CD8-positive, alpha-beta memory T cell (primary cell): Measurements from ENCODE around the gene TRIM2. TPM values are rescaled to one million over a fixed set of nuclear protein-coding genes. Genes with fewer than 3 reads are reported as not detected.

Experiments used
- CTCF ChIA-PET: fragments of 350-600 bp; sonication (Branson Sonifier 250); formaldehyde crosslinking; loops from one replicate; lab custom pipeline; 2021; ENCODE audit warnings: antibody characterized with exemption; lab: Charles Lee
- POLR2A ChIA-PET: fragments of 350-600 bp; sonication (Branson Sonifier 250); formaldehyde crosslinking; loops from one replicate; lab custom pipeline; 2021; ENCODE audit warnings: antibody characterized with exemption; lab: Charles Lee
- DNase-seq, 5 donors: peaks; one replicate each; pipeline versions ENCODE4 v3.0.0 to v3.0.0-alpha.2; 2020 to 2022; ENCODE audit warnings: mixed read lengths in 1 of 5
- H3K27ac ChIP-seq: one replicate; pipeline ENCODE4 v1.7.0; 2013; ENCODE audit warnings: low read depth, mild to moderate bottlenecking, low read length, moderate library complexity
- H3K27me3 ChIP-seq: 2 replicates; pipeline ENCODE4 v1.7.0; 2013; ENCODE audit warnings: low read length, mild to moderate bottlenecking; ENCODE audit not compliant: insufficient read depth, poor library complexity, severe bottlenecking
- H3K36me3 ChIP-seq: 2 replicates; pipeline ENCODE4 v1.7.0; 2013; ENCODE audit warnings: mild to moderate bottlenecking, low read length, moderate library complexity; ENCODE audit not compliant: insufficient read depth
- H3K4me1 ChIP-seq: 2 replicates; pipeline ENCODE4 v1.7.0; 2013; ENCODE audit warnings: mild to moderate bottlenecking, low read length, moderate library complexity; ENCODE audit not compliant: insufficient read depth
- H3K4me3 ChIP-seq: 2 replicates; pipeline ENCODE4 v1.7.0; 2013; ENCODE audit warnings: mild to moderate bottlenecking, low read length
- H3K9me3 ChIP-seq: 2 replicates; pipeline ENCODE4 v1.7.0; 2013; ENCODE audit warnings: mild to moderate bottlenecking, low read length
- H3K27ac Mint-ChIP-seq, 8 donors: one replicate each; pipeline ENCODE4 v1.8.0; 2020 to 2021; ENCODE audit warnings: mixed read lengths in 8 of 8, mild to moderate bottlenecking in 6 of 8, inconsistent platforms in 3 of 8, moderate library complexity in 3 of 8
- H3K27me3 Mint-ChIP-seq, 2 donors: one replicate each; pipeline ENCODE4 v1.8.0; 2020 to 2021; ENCODE audit warnings: mixed read lengths in 2 of 2, mild to moderate bottlenecking in 1 of 2, moderate library complexity in 1 of 2
- H3K36me3 Mint-ChIP-seq, 3 donors: one replicate each; pipeline ENCODE4 v1.8.0; 2020 to 2021; ENCODE audit warnings: mixed read lengths in 3 of 3, inconsistent platforms in 1 of 3, mild to moderate bottlenecking in 1 of 3
- H3K4me1 Mint-ChIP-seq, 3 donors: one replicate each; pipeline ENCODE4 v1.8.0; 2020 to 2021; ENCODE audit warnings: mixed read lengths in 3 of 3, inconsistent platforms in 1 of 3, mild to moderate bottlenecking in 1 of 3
- H3K4me3 Mint-ChIP-seq, 7 donors: one replicate each; pipeline ENCODE4 v1.8.0; 2020 to 2021; ENCODE audit warnings: mixed read lengths in 7 of 7, mild to moderate bottlenecking in 6 of 7, moderate library complexity in 4 of 7, inconsistent platforms in 2 of 7
- H3K9me3 Mint-ChIP-seq, 5 donors: one replicate each; pipeline ENCODE4 v1.8.0; 2020 to 2022; ENCODE audit warnings: mixed read lengths in 5 of 5, mild to moderate bottlenecking in 3 of 5, moderate library complexity in 2 of 5, inconsistent platforms in 1 of 5
- polyA plus RNA-seq: library from polyadenylated mRNA; unstranded; fragments of 300-500 nt; fragmentation: Illumina TruSeq; gene quantifications from one replicate; pipeline ENCODE4 v1.2.3, GENCODE V29; 2021
- total RNA-seq, 2 experiments: library from RNA; stranded (reverse); gene quantifications; one replicate each; pipeline ENCODE4 v1.2.3, GENCODE V29; 2021

TRIM2 gene
- total and polyA plus RNA-seq, 3 experiments from 2014 or later: 0.24 to 1.5 (median 0.29) TPM

- POLR2A ChIA-PET: no interaction called here
- no peaks in the 10 kb centered on the region for H3K36me3 Mint-ChIP-seq
- DNase-seq: no peak
Observed at GRCh38 chr4:153325558-153325957, 121.3 kb downstream of the TRIM2 start.

GRCh38 chr4:153326513-153326912 lies 122.3 kb downstream of the TRIM2 start:
- Histone ChIP-seq H3K27ac (no peak overlapping the region), H3K36me3 (no peaks in the 10 kb centered on the region), H3K4me3 (no peak overlapping the region), H3K27me3 (no peaks in the 10 kb centered on the region), H3K4me1 (no peaks in the 10 kb centered on the region), H3K9me3 (no peaks in the 10 kb centered on the region)
- Mint-ChIP-seq H3K4me3 (no peak overlapping the region), H3K9me3 (no peaks in the 10 kb centered on the region), H3K4me1 (no peaks in the 10 kb centered on the region), H3K27ac (no peak overlapping the region), H3K27me3 (peaks cover 10 to 42% of the 10 kb centered on the region in 2 donors), H3K36me3 (no peaks in the 10 kb centered on the region)
- ChIA-PET POLR2A (no interaction called here), CTCF (interaction anchor here (1.8 kb wide), 1 partner anchor 184 kb away, joined by 6 read pairs; no protein-coding TSS in a partner anchor)
- no peak for DNase-seq

More at GRCh38 chr4:153325558-153325957, 121.3 kb downstream of the TRIM2 start:
- Histone ChIP-seq H3K36me3 (no peaks in the 10 kb centered on the region), H3K9me3 (no peaks in the 10 kb centered on the region), H3K4me3 (no peak overlapping the region), H3K27ac (no peak overlapping the region), H3K27me3 (no peaks in the 10 kb centered on the region), H3K4me1 (no peaks in the 10 kb centered on the region)
- H3K27me3 Mint-ChIP-seq: peaks cover 6 to 51% of the 10 kb centered on the region in 2 donors
- no peak overlapping the region for H3K4me3 Mint-ChIP-seq
- H3K9me3 Mint-ChIP-seq: no peaks in the 10 kb centered on the region
- CTCF ChIA-PET: no interaction called here
- no peaks in the 10 kb centered on the region for H3K4me1 Mint-ChIP-seq
- H3K27ac Mint-ChIP-seq: no peak overlapping the region

- no peaks in the 10 kb centered on the region for H3K9me3 ChIP-seq
- no peak overlapping the region for H3K27ac ChIP-seq
- no peak overlapping the region for H3K4me3 ChIP-seq
- no peaks in the 10 kb centered on the region for H3K36me3 Mint-ChIP-seq
- H3K27me3 ChIP-seq: no peaks in the 10 kb centered on the region
- H3K27ac Mint-ChIP-seq: no peak overlapping the region
- no peak overlapping the region for H3K4me3 Mint-ChIP-seq
- peaks cover 6 to 37% of the 10 kb centered on the region in 2 donors for H3K27me3 Mint-ChIP-seq
- H3K9me3 Mint-ChIP-seq: no peaks in the 10 kb centered on the region
- no peaks in the 10 kb centered on the region for H3K36me3 ChIP-seq
- no peak for DNase-seq
- ChIA-PET CTCF (interaction anchor here (1.8 kb wide), 1 partner anchor 184 kb away, joined by 6 read pairs; no protein-coding TSS in a partner anchor), POLR2A (no interaction called here)
- H3K4me1 ChIP-seq: no peaks in the 10 kb centered on the region
- no peaks in the 10 kb centered on the region for H3K4me1 Mint-ChIP-seq
Observed at GRCh38 chr4:153327247-153327646, 123.0 kb downstream of the TRIM2 start.

- Histone ChIP-seq H3K27ac (no peak overlapping the region), H3K9me3 (no peaks in the 10 kb centered on the region), H3K27me3 (no peaks in the 10 kb centered on the region), H3K4me1 (no peaks in the 10 kb centered on the region), H3K36me3 (no peaks in the 10 kb centered on the region), H3K4me3 (no peak overlapping the region)
- H3K27ac Mint-ChIP-seq: no peak overlapping the region
- H3K9me3 Mint-ChIP-seq: no peaks in the 10 kb centered on the region
- no peak for DNase-seq
- CTCF ChIA-PET: no interaction called here
- no peaks in the 10 kb centered on the region for H3K36me3 Mint-ChIP-seq
- no peak overlapping the region for H3K4me3 Mint-ChIP-seq
- H3K4me1 Mint-ChIP-seq: peaks cover 0 to 4% (median 0%) of the 10 kb centered on the region in 3 donors
- POLR2A ChIA-PET: no interaction called here
- H3K27me3 Mint-ChIP-seq: peaks cover 4 to 7% of the 10 kb centered on the region in 2 donors
Observed at GRCh38 chr4:153332936-153333335, 128.7 kb downstream of the TRIM2 start.

GRCh38 chr4:153333874-153334273 lies 129.6 kb downstream of the TRIM2 start:
- no peak overlapping the region for H3K27ac ChIP-seq
- peaks cover 4 to 7% of the 10 kb centered on the region in 2 donors for H3K27me3 Mint-ChIP-seq
- peaks cover 0 to 4% (median 0%) of the 10 kb centered on the region in 3 donors for H3K4me1 Mint-ChIP-seq
- H3K36me3 Mint-ChIP-seq: no peaks in the 10 kb centered on the region
- CTCF ChIA-PET: no interaction called here
- H3K4me3 Mint-ChIP-seq: no peak overlapping the region
- no peak for DNase-seq
- no peak overlapping the region for H3K4me3 ChIP-seq
- no peaks in the 10 kb centered on the region for H3K27me3 ChIP-seq
- H3K36me3 ChIP-seq: no peaks in the 10 kb centered on the region
- POLR2A ChIA-PET: no interaction called here
- no peaks in the 10 kb centered on the region for H3K9me3 Mint-ChIP-seq
- no peaks in the 10 kb centered on the region for H3K4me1 ChIP-seq
- no peaks in the 10 kb centered on the region for H3K9me3 ChIP-seq
- H3K27ac Mint-ChIP-seq: no peak overlapping the region

- Mint-ChIP-seq H3K27ac (peak overlapping the region in 1 of 8 donors; percentile 26), H3K36me3 (no peaks in the 10 kb centered on the region), H3K4me1 (peaks cover 0 to 4% (median 0%) of the 10 kb centered on the region in 3 donors), H3K27me3 (peaks cover 6 to 7% of the 10 kb centered on the region in 2 donors), H3K4me3 (no peak overlapping the region), H3K9me3 (no peaks in the 10 kb centered on the region)
- Histone ChIP-seq H3K36me3 (no peaks in the 10 kb centered on the region), H3K27me3 (no peaks in the 10 kb centered on the region), H3K27ac (no peak overlapping the region), H3K4me1 (no peaks in the 10 kb centered on the region), H3K9me3 (no peaks in the 10 kb centered on the region), H3K4me3 (no peak overlapping the region)
- no peak for DNase-seq
- ChIA-PET CTCF (interaction anchor here (2.2 kb wide), 1 partner anchor 9 kb away, joined by 6 read pairs; the partner anchor contains the start of gene MND1), POLR2A (no interaction called here)
Observed at GRCh38 chr4:153335665-153336064, 131.4 kb downstream of the TRIM2 start.

- Mint-ChIP-seq H3K9me3 (no peaks in the 10 kb centered on the region), H3K36me3 (no peaks in the 10 kb centered on the region), H3K4me3 (no peak overlapping the region), H3K27ac (no peak overlapping the region), H3K4me1 (peaks cover 0 to 4% (median 0%) of the 10 kb centered on the region in 3 donors), H3K27me3 (peaks cover 10 to 16% of the 10 kb centered on the region in 2 donors)
- Histone ChIP-seq H3K27ac (no peak overlapping the region), H3K9me3 (no peaks in the 10 kb centered on the region), H3K36me3 (no peaks in the 10 kb centered on the region), H3K4me3 (no peak overlapping the region), H3K27me3 (no peaks in the 10 kb centered on the region), H3K4me1 (no peaks in the 10 kb centered on the region)
- DNase-seq: no peak
- CTCF ChIA-PET: interaction anchor here (1.1 to 1.9 kb wide), 2 partner anchors 236 to 306 kb away, joined by 4 to 8 read pairs; no protein-coding TSS in a partner anchor
- POLR2A ChIA-PET: no interaction called here
Observed at GRCh38 chr4:153337686-153338085, 133.4 kb downstream of the TRIM2 start.

- no peaks in the 10 kb centered on the region for H3K36me3 ChIP-seq
- no peak overlapping the region for H3K4me3 ChIP-seq
- Mint-ChIP-seq H3K27me3 (peaks cover 10 to 16% of the 10 kb centered on the region in 2 donors), H3K9me3 (no peaks in the 10 kb centered on the region), H3K4me1 (peaks cover 8 to 17% (median 12%) of the 10 kb centered on the region in 3 donors), H3K27ac (no peak overlapping the region), H3K36me3 (peaks cover 0 to 4% (median 0%) of the 10 kb centered on the region in 3 donors), H3K4me3 (no peak overlapping the region)
- no peak for DNase-seq
- no peaks in the 10 kb centered on the region for H3K9me3 ChIP-seq
- H3K4me1 ChIP-seq: peaks cover 4% of the 10 kb centered on the region
- CTCF ChIA-PET: interaction anchor here (1.0 to 1.3 kb wide), 2 partner anchors 199 to 232 kb away, joined by 3 to 4 read pairs; no protein-coding TSS in a partner anchor
- no peak overlapping the region for H3K27ac ChIP-seq
- POLR2A ChIA-PET: no interaction called here
- no peaks in the 10 kb centered on the region for H3K27me3 ChIP-seq
Observed at GRCh38 chr4:153341575-153342090, 137.4 kb downstream of the TRIM2 start.
